ENCODE results near the gene RAX.

- TF ChIP-seq CTCF (IDR thresholded peaks at IDR 0.05): peak; percentile 78
- no peak for TF ChIP-seq EZH2 (IDR thresholded peaks at IDR 0.05; ENCODE audit: borderline replicate concordance, insufficient read depth, low read depth, low read length, poor library complexity, severe bottlenecking)
Observed at GRCh38 chr18:59308248-59308937, 35.1 kb upstream of the RAX start.
